Epidermal melanocyte (primary cell): Measurements from ENCODE around the gene MRPL44.

ENCODE experiments used
- DNase-seq: peaks from one replicate; pipeline ENCODE4 v3.0.0; 2011; ENCODE audit warnings: low spot score; ENCODE audit not compliant: insufficient read length

Gene MRPL44

DNA sequence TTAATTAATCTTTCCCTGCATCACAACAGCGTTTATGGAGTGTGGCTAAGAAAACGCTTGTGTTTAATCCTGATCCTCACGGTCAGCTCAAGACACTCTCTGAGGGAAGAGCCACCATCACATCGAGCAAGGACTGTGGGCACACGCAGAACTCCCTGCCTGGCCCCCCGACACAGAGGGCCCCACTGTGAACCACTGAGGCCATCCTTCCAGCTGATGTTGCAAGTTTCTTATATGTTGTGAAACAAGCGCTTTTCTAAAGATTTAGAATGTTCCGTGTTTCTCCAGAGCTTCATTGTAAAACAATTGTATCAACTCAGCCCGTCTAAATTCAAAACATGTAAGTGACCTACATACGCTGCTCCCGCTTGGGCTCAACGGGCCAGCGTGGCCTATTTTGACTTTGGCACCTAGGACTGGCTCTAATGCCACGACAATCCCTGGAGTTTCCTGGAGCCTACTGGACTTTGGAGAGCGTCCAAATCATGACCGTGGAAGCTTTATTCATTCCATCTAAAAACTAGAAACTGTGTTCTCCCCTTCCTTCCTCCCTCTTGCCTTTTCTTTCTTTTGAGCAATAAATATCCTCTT lies 46.9 kb downstream of the MRPL44 start:
- DNase-seq, result no peak

DNA sequence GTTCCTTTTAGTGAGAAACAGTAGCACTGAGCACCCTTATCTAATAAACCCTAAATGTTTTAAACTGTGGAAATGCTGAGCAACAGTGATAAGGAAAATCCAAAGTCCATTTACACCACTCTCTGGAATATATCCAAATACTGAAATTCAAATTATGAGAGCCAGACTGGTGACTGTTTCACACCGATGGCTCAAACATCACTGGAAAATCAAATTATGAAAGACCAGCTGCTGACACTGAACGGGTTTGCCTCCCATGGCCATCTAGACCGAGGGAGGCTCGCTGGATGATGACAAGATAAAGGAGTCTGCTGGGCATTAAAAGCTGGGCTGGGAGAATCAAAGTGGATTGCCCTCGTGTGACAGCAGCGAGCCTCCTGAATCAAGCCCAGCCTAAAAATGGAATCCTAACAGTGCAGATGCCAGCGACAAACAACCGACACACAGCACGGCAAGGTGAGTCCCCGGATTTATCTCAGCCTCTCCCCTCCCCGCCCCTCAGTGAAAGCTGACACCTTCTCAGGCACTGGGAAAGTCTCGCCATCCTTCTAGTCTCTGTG lies 51.5 kb downstream of the MRPL44 start:
- DNase-seq, result no peak

DNA sequence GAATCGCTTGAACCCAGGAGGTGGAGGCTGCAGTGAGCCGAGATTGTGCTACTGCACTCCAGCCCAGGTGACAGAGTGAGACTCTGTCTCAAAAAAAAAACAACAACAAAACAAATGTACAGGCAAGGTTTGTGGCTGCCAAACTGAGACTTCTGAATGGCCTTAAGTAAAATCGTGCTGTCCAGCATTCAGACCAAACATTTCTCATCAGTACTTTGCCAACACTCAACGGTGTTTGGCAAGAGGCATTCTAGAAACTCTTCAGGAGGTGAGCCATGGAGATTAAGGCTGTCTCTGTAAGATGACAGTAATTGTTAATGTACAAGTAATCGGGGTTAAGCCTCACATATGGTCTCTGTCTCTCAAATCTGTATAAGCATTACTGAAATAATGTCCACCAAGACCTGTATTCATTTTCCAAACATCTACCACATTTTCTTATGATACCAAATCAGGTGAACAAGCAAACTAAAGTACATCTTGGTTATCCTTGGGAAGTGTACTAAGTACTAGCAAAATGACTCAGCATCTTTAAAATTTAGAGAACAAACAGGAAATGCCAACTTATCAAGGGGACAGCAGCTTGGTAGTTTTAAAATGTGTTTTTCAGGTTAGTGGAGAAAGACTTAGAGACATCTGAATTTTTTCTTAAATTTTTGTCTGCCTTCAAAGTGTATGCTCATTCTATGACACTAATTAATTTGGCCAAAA lies 52.5 kb downstream of the MRPL44 start:
- no peak for DNase-seq

DNA sequence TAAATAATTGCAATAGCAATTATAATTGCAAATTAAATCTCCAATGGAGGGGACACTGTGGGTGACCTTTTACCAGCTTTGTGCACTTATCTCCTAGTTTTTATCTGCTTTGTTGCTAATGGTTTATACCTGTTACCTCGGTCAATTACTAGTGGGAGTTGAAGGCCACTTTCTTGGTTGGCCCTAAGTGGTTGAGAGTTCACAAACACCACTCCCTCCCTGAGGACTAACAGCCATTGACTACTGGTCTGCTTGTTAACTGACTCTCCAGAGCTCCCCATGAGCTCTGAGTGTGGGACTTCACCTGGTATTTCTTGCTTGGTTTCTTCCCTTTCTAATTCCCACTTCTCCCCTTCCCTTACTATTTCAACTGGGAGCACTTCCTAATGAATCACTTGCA lies 54.6 kb downstream of the MRPL44 start:
- DNase-seq, result no peak

DNA sequence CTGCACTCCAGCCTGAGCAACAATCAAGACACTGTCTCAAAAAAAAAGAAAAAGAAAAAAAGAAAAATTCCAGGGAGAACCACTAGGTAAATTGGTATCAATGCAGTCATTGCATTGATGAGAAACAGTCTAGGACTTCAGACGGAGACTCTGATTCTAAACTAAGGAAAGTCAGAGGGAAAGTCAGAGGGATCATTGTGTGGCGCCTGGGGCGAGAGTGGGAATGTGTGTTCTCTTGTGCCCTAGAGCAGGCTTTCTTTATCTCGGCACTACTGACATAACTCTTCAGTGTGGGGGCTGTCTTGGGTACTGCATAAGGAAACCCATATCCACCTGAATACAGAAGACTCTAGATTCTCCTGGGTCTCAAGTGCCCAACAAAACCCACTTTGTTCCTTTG lies 57.1 kb downstream of the MRPL44 start:
- DNase-seq, result no peak

DNA sequence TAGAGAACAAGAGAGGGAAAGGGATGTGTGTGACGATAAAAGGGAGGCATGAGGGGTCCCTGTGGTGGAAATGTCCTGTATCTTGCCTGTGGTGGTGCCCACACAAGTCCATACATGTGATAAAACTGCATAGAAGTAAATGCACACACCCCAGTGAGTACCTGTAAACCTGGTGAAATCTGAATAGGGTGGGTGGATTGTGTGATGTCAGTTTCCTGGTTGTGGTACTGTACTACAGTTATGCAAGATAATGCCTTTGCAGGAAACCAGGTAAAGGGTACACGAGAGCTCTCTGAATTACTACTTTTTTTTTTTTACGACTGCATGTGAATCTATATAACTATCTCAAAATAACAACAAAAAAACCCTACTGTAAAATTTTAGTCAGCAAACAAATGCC lies 59.7 kb downstream of the MRPL44 start:
- no peak for DNase-seq
